GM12878 (cell line): ENCODE data around the gene RIPPLY2. TPM values are rescaled to one million over a fixed set of nuclear protein-coding genes. Genes with fewer than 3 reads are reported as not detected.
A peak's percentile ranks its signal among the peaks of the same experiment; 100 is the strongest.

Experiments
- ATAC-seq: fragments of 200-7000 bp; cut with Tn5 transposase; 3 replicates; pipeline ENCODE4 v1.9.1; 2020; ENCODE audit warnings: mild to moderate bottlenecking, moderate library complexity
- BruUV-seq: library from RNA; stranded (reverse); fragments of 400-500 nt; replicated peaks from 2 replicates; lab custom pipeline; 2021; lab: Mats Ljungman, UMichigan
- CTCF ChIA-PET: fragments of 300-600 bp; sonication (Branson Sonifier 250); formaldehyde crosslinking; extraction: SDS; loops from one replicate; lab custom pipeline; 2021; ENCODE audit warnings: inconsistent platforms; lab: Yijun Ruan, JAX
- POLR2A ChIA-PET: fragments of 350-600 bp; formaldehyde crosslinking; extraction: SDS; loops from one replicate; lab custom pipeline; 2021; ENCODE audit warnings: inconsistent platforms; lab: Charles Lee
- RAD21 ChIA-PET: fragments of 300-600 bp; sonication (Branson Sonifier 250); formaldehyde crosslinking; loops from one replicate; lab custom pipeline; 2023; ENCODE audit warnings: antibody characterized with exemption; ENCODE audit not compliant: unreplicated experiment; lab: Charles Lee
- SMC1A ChIA-PET: fragments of 300-600 bp; sonication (Branson Sonifier 250); formaldehyde crosslinking; loops from one replicate; lab custom pipeline; 2023; ENCODE audit not compliant: unreplicated experiment, uncharacterized antibody; lab: Charles Lee
- DNase-seq: peaks from one replicate; pipeline ENCODE4 v3.0.0-alpha.2; 2011; ENCODE audit warnings: low read depth, low spot score
- FAIRE-seq: peaks from 3 replicates; lab custom pipeline; 2011; peaks lifted over from hg19 to GRCh38; lab: Jason Lieb, UNC
- H2AFZ ChIP-seq: 2 replicates; pipeline ENCODE4 v1.6.0; 2011; ENCODE audit warnings: low read depth, low read length, control low read depth; ENCODE audit not compliant: control insufficient read depth
- H3K27ac ChIP-seq: 2 replicates; pipeline ENCODE4 v1.5.1; 2011; ENCODE audit warnings: control low read depth; ENCODE audit not compliant: control insufficient read depth, insufficient read depth
- H3K27me3 ChIP-seq, 2 experiments: replicated peaks in 1 of 2; 2 replicates each; pipeline versions ENCODE4 v1.6.0 to v1.6.1; 2011; ENCODE audit warnings: low read length in 1 of 2; ENCODE audit not compliant: control insufficient read depth in 2 of 2, insufficient read depth in 2 of 2
- H3K36me3 ChIP-seq, 2 experiments: 2 replicates each; pipeline ENCODE4 v1.5.1; 2011; ENCODE audit warnings: low read length in 1 of 2; ENCODE audit not compliant: control insufficient read depth in 2 of 2, insufficient read depth in 2 of 2
- H3K4me1 ChIP-seq: 2 replicates; pipeline ENCODE4 v1.6.1; 2011; ENCODE audit warnings: mild to moderate bottlenecking, low read length, moderate library complexity, mixed read lengths; ENCODE audit not compliant: control insufficient read depth, insufficient read depth
- H3K4me2 ChIP-seq: 2 replicates; pipeline ENCODE4 v1.6.0; 2011; ENCODE audit warnings: control low read depth; ENCODE audit not compliant: control insufficient read depth, insufficient read depth
- H3K4me3 ChIP-seq: fragments of 200-600 bp; sonication (generic); 2 replicates; pipeline ENCODE4 v1.5.1; 2016
- H3K79me2 ChIP-seq: 2 replicates; pipeline ENCODE4 v1.6.0; 2011; ENCODE audit warnings: low read length; ENCODE audit not compliant: control insufficient read depth, insufficient read depth
- H3K9ac ChIP-seq: 2 replicates; pipeline ENCODE4 v1.8.0; 2011; ENCODE audit warnings: low read length, control low read depth, mixed read lengths; ENCODE audit not compliant: control insufficient read depth, insufficient read depth
- H3K9me3 ChIP-seq: replicated peaks from 3 replicates; pipeline ENCODE4 v1.5.1; 2011; ENCODE audit warnings: mild to moderate bottlenecking, low read length; ENCODE audit not compliant: control insufficient read depth, insufficient read depth
- H4K20me1 ChIP-seq: 2 replicates; pipeline ENCODE4 v1.6.0; 2011; ENCODE audit not compliant: control insufficient read depth, insufficient read depth
- ASH2L ChIP-seq: fragments of 300-600, 200-600 bp; sonication (generic); IDR thresholded peaks from 2 replicates; pipeline ENCODE4 v1.6.1; 2017; ENCODE audit warnings: low read depth, mild to moderate bottlenecking, borderline replicate concordance
- BCLAF1 ChIP-seq: fragments of 450-650 bp; IDR thresholded peaks from 2 replicates; pipeline ENCODE4 v1.6.1; 2017; ENCODE audit warnings: antibody characterized with exemption, mild to moderate bottlenecking, moderate library complexity
- EP300 ChIP-seq, 2 experiments: fragments of 150-350 bp in 1 of 2; IDR thresholded peaks; 2 replicates each; pipeline ENCODE4 v1.6.1; 2011 to 2012; ENCODE audit warnings: low read depth in 2 of 2, low read length in 2 of 2, borderline replicate concordance in 1 of 2, improper control_type of control experiment in 1 of 2, inconsistent platforms in 1 of 2; ENCODE audit not compliant: control insufficient read depth in 1 of 2
- IKZF1 ChIP-seq: fragments of 450-650 bp; conservative IDR thresholded peaks from 2 replicates; pipeline ENCODE4 v1.6.1; 2017; ENCODE audit warnings: antibody characterized with exemption, mild to moderate bottlenecking
- PAX5 ChIP-seq: IDR thresholded peaks from 2 replicates; pipeline ENCODE4 v1.6.1; 2011; ENCODE audit warnings: low read depth, low read length, borderline replicate concordance
- POLR2A ChIP-seq: IDR thresholded peaks from 2 replicates; pipeline ENCODE4 v1.6.1; 2011; ENCODE audit warnings: low read depth, mild to moderate bottlenecking, low read length
- SUZ12 ChIP-seq: fragments of 200-600 bp; sonication (generic); IDR thresholded peaks from one replicate; pipeline ENCODE4 v1.6.1; 2018; ENCODE audit warnings: antibody characterized with exemption, mild to moderate bottlenecking; ENCODE audit not compliant: unreplicated experiment
- TCF12 ChIP-seq: IDR thresholded peaks from 2 replicates; pipeline ENCODE4 v1.6.1; 2011; ENCODE audit warnings: low read depth, mild to moderate bottlenecking, low read length
- WRNIP1 ChIP-seq: IDR thresholded peaks from 2 replicates; pipeline ENCODE4 v1.6.1; 2011; ENCODE audit warnings: low read depth, low read length, improper control_type of control experiment, borderline replicate concordance
- YBX1 ChIP-seq: fragments of 450-650 bp; IDR thresholded peaks from 2 replicates; pipeline ENCODE4 v1.6.1; 2016; ENCODE audit warnings: antibody characterized with exemption
- WGBS: methylation state at CpG from one replicate; pipeline ENCODE4 v1.1.6; 2016; ENCODE audit warnings: low lambda C conversion rate; ENCODE audit not compliant: insufficient replicate concordance, insufficient coverage; ENCODE audit errors: missing lambda C conversion rate; 5-methylcytosine and 5-hydroxymethylcytosine counted together
- in situ Hi-C: fragments of 300-500 bp; cut with MboI; formaldehyde crosslinking; loops from 9 replicates; pipeline ENCODE4 v1.14.3; 2018; ENCODE audit warnings: mixed read lengths
- intact Hi-C: fragments of 100-400 bp; cut with micrococcal nuclease; formaldehyde crosslinking; loops from one replicate; pipeline ENCODE4 v1.14.2; 2022; ENCODE audit not compliant: unreplicated experiment
- polyA plus RNA-seq, 11 experiments: library from polyadenylated mRNA; depleted of rRNA in 4 of 11; unstranded in 6 of 11; stranded (reverse) in 5 of 11; fragments of >200 nt; fragmentation: Nextera tagmentation in 4 of 11; fragmentation: Illumina TruSeq in 1 of 11; extraction: Ambion mirVana in 4 of 11; extraction: Trizol in 1 of 11; gene quantifications; 1 replicate in 1 of 11; 2 replicates in 10 of 11; pipeline versions ENCODE4 v1.2.1 to v1.2.3, GENCODE V29; 2011 to 2016; ENCODE audit warnings: inconsistent platforms in 2 of 11, missing spikeins in 2 of 11, low read depth in 1 of 11
- total RNA-seq, 4 experiments: library from RNA; depleted of rRNA in 3 of 4; stranded (reverse); fragments of >200 nt in 3 of 4; fragmentation: Illumina TruSeq in 1 of 4; extraction: Trizol in 1 of 4; gene quantifications; 2 replicates each; pipeline versions ENCODE4 v1.2.1 to v1.2.3, GENCODE V29; 2013 to 2021
- TF ChIP-seq, protein P1 (sequence below): IDR thresholded peaks from 2 replicates; pipeline ENCODE4 v1.6.1; 2012; ENCODE audit warnings: low read depth, low read length, improper control_type of control experiment
- TF ChIP-seq, protein P2 (sequence below): fragments of 450-650 bp; IDR thresholded peaks from 2 replicates; pipeline ENCODE4 v1.6.1; 2017; ENCODE audit warnings: mild to moderate bottlenecking, moderate library complexity
- TF ChIP-seq, protein P3 (sequence below): IDR thresholded peaks from 2 replicates; pipeline ENCODE4 v1.6.1; 2011; ENCODE audit warnings: borderline replicate concordance, low read depth, mild to moderate bottlenecking, moderate library complexity, low read length; ENCODE audit not compliant: insufficient read depth, poor library complexity, severe bottlenecking

Gene RIPPLY2
- total and polyA plus RNA-seq, 10 of the 15 experiments (the other 5 are each of a cell fraction or from before 2014, with no cell fraction given) = 0.09 to 0.51 (median 0.17) TPM; not detected in 7

GRCh38 chr6:83872386-83873118 lies 19.4 kb downstream of the RIPPLY2 start:
- no peak for DNase-seq
- Histone ChIP-seq H3K4me1 (no peaks in the 10 kb centered on the region), H3K9me3 (peaks cover 5% of the 10 kb centered on the region), H3K9ac (no peak overlapping the region), H2AFZ (no peak overlapping the region), H3K27ac (no peak overlapping the region), H3K4me3 (no peak overlapping the region), H3K27me3 (no peaks in the 10 kb centered on the region), H3K36me3 (peaks cover 1 to 8% of the 10 kb centered on the region in 2 experiments; a peak in 3 of 4 replicates), H3K79me2 (no peaks in the 10 kb centered on the region; the same call in none of the 2 replicates), H4K20me1 (no peaks in the 10 kb centered on the region), H3K4me2 (no peak overlapping the region)
- POLR2A ChIA-PET = no interaction called here
- 100% methylated on average over 3 of the region's 3 CpGs for WGBS
- BruUV-seq = no TSS peak
- SMC1A ChIA-PET = interaction anchor here (1.6 to 1.8 kb wide), 2 partner anchors 13 to 21 kb away, joined by 4 read pairs; partner anchors contain the start of gene CYB5R4
- CTCF ChIA-PET = interaction anchor here (1.3 kb wide), 1 partner anchor 11 kb away, joined by 4 read pairs; no protein-coding TSS in a partner anchor
- peak; percentile 34 for ATAC-seq
- intact Hi-C loops = no loop called here
- no peak for FAIRE-seq
- in situ Hi-C loops = no loop called here
- RAD21 ChIA-PET = interaction anchor here (1.4 kb wide), 1 partner anchor 355 kb away, joined by 3 read pairs; the partner anchor contains the start of gene CEP162
- TF ChIP-seq PAX5 (no peak), YBX1 (no peak), IKZF1 (no peak), POLR2A (no peak), WRNIP1 (no peak), TCF12 (no peak), SUZ12 (no peak), BCLAF1 (no peak), EP300 (IDR thresholded peaks at IDR 0.05; ENCODE audit: borderline replicate concordance in 1 of 2, control insufficient read depth in 1 of 2, low read depth in 2 of 2, low read length in 2 of 2) (no peak), ASH2L (no peak)
- TF ChIP-seq, protein P1, sequence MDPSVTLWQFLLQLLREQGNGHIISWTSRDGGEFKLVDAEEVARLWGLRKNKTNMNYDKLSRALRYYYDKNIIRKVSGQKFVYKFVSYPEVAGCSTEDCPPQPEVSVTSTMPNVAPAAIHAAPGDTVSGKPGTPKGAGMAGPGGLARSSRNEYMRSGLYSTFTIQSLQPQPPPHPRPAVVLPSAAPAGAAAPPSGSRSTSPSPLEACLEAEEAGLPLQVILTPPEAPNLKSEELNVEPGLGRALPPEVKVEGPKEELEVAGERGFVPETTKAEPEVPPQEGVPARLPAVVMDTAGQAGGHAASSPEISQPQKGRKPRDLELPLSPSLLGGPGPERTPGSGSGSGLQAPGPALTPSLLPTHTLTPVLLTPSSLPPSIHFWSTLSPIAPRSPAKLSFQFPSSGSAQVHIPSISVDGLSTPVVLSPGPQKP = no peak
- TF ChIP-seq, protein P2, sequence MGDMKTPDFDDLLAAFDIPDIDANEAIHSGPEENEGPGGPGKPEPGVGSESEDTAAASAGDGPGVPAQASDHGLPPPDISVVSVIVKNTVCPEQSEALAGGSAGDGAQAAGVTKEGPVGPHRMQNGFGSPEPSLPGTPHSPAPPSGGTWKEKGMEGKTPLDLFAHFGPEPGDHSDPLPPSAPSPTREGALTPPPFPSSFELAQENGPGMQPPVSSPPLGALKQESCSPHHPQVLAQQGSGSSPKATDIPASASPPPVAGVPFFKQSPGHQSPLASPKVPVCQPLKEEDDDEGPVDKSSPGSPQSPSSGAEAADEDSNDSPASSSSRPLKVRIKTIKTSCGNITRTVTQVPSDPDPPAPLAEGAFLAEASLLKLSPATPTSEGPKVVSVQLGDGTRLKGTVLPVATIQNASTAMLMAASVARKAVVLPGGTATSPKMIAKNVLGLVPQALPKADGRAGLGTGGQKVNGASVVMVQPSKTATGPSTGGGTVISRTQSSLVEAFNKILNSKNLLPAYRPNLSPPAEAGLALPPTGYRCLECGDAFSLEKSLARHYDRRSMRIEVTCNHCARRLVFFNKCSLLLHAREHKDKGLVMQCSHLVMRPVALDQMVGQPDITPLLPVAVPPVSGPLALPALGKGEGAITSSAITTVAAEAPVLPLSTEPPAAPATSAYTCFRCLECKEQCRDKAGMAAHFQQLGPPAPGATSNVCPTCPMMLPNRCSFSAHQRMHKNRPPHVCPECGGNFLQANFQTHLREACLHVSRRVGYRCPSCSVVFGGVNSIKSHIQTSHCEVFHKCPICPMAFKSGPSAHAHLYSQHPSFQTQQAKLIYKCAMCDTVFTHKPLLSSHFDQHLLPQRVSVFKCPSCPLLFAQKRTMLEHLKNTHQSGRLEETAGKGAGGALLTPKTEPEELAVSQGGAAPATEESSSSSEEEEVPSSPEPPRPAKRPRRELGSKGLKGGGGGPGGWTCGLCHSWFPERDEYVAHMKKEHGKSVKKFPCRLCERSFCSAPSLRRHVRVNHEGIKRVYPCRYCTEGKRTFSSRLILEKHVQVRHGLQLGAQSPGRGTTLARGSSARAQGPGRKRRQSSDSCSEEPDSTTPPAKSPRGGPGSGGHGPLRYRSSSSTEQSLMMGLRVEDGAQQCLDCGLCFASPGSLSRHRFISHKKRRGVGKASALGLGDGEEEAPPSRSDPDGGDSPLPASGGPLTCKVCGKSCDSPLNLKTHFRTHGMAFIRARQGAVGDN = no peak
- TF ChIP-seq, protein P3, sequence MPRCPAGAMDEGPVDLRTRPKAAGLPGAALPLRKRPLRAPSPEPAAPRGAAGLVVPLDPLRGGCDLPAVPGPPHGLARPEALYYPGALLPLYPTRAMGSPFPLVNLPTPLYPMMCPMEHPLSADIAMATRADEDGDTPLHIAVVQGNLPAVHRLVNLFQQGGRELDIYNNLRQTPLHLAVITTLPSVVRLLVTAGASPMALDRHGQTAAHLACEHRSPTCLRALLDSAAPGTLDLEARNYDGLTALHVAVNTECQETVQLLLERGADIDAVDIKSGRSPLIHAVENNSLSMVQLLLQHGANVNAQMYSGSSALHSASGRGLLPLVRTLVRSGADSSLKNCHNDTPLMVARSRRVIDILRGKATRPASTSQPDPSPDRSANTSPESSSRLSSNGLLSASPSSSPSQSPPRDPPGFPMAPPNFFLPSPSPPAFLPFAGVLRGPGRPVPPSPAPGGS = no peak
